ENCODE data around the gene INKA1. TPM values are rescaled to one million over a fixed set of nuclear protein-coding genes. Genes with fewer than 3 reads are reported as not detected.

Gene INKA1
- total RNA-seq (2022) = not detected in 2 replicates
- Bru-seq, nascent RNA = not detected
- BruChase-seq, experiment 1, labeled RNA remaining after a 2-hour chase = not detected
- BruChase-seq, experiment 2, labeled RNA remaining after a 6-hour chase = percentile 21 among the genes with signal in this experiment
- long read RNA-seq = 0 reads

DNA sequence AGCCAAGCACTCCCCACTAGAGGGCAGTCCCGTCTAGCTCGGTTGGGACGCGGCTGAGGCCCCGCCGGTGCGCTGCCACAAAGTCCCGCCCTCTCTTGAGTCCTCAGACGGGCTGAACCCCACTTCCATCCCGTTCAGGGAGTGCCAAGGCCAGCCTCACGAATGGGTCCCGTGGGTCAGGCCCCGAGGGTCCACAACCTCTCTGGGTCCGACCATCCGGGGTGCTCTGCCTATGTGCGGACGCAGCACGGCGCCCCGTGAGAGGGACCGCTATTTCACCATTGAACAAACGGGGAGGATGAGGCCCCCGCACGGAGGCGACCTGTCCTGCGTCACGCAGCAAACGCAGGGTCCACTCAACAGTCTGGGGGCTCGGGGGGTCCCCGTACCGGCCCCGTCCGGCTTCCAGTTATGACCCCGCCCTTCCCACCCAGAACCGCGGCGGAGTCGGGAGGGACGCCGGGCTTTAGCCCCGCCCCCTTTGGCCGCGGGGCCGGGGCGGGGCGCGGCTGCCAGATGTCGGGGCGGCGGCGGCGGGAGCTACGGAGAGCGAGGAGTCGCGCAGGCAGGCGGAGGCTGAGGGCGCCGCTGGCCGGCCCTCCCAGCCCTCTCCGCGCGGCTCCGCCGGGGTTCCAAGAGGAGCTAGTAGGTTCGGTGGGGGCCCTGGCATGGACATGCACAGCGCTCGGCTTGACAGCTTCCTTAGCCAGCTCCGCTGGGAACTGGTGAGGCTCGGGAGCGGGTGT is at the start of gene INKA1:
Gene INKA1 (plus strand): TSS at position 543 of the 746 bp plus-strand sequence. CDS start 132 bp downstream, at position 675.
- H3K4me1 Mint-ChIP-seq (ENCODE audit: low read depth, unreplicated experiment) = peaks cover 16% of the 10 kb centered on the region
- BruUV-seq (replicated peaks) = no TSS peak
- H3K27me3 Mint-ChIP-seq (ENCODE audit: insufficient read depth, unreplicated experiment) = peaks cover 2% of the 10 kb centered on the region
- Histone ChIP-seq H3K36me3 (ENCODE audit: control insufficient read depth, insufficient read depth, low read length) (no peaks in the 10 kb centered on the region), H3K27me3 (replicated peaks; ENCODE audit: control insufficient read depth, insufficient read depth, low read length) (no peaks in the 10 kb centered on the region), H3K4me1 (no peaks in the 10 kb centered on the region), H3K9me3 (no peaks in the 10 kb centered on the region), H3K4me3 (ENCODE audit: low read depth, low read length) (peak within 1 kb of the TSS; percentile 74)
- intact Hi-C loops (cut with micrococcal nuclease; ENCODE audit: unreplicated experiment) = loop anchor here (1.0 to 2.0 kb wide), 3 partner anchors 16 to 103 kb away; partner anchors contain the start of gene IP6K1
- POLR2A ChIA-PET = interaction anchor here (0.6 kb wide), 2 partner anchors 138 to 1460 kb away, joined by 3 to 7 read pairs; no protein-coding TSS in a partner anchor
- peak; percentile 82 to 89 for DNase-seq
- peak within 1 kb of the TSS; percentile 71 for H3K27ac Mint-ChIP-seq (ENCODE audit: unreplicated experiment)
- CTCF ChIA-PET = interaction anchor here (0.6 to 2.6 kb wide), 18 partner anchors 11 to 796 kb away, joined by 3 to 24 read pairs (median 5); partner anchors contain the start of genes AMIGO3, IP6K1, MON1A and MST1R
- H3K4me3 Mint-ChIP-seq (ENCODE audit: unreplicated experiment) = peak within 1 kb of the TSS; percentile 91
- TF ChIP-seq, protein P1, sequence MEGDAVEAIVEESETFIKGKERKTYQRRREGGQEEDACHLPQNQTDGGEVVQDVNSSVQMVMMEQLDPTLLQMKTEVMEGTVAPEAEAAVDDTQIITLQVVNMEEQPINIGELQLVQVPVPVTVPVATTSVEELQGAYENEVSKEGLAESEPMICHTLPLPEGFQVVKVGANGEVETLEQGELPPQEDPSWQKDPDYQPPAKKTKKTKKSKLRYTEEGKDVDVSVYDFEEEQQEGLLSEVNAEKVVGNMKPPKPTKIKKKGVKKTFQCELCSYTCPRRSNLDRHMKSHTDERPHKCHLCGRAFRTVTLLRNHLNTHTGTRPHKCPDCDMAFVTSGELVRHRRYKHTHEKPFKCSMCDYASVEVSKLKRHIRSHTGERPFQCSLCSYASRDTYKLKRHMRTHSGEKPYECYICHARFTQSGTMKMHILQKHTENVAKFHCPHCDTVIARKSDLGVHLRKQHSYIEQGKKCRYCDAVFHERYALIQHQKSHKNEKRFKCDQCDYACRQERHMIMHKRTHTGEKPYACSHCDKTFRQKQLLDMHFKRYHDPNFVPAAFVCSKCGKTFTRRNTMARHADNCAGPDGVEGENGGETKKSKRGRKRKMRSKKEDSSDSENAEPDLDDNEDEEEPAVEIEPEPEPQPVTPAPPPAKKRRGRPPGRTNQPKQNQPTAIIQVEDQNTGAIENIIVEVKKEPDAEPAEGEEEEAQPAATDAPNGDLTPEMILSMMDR (IDR thresholded peaks at IDR 0.05; ENCODE audit: insufficient read depth in 1 of 2, low read depth in 1 of 2, low read length in 1 of 2, severe bottlenecking in 1 of 2, unreplicated experiment in 1 of 2) = peak; percentile 78 to 88
- peaks cover 5% of the 10 kb centered on the region for H3K36me3 Mint-ChIP-seq (ENCODE audit: insufficient read depth, unreplicated experiment)
- no peaks in the 10 kb centered on the region for H3K9me3 Mint-ChIP-seq (ENCODE audit: unreplicated experiment)

DNA sequence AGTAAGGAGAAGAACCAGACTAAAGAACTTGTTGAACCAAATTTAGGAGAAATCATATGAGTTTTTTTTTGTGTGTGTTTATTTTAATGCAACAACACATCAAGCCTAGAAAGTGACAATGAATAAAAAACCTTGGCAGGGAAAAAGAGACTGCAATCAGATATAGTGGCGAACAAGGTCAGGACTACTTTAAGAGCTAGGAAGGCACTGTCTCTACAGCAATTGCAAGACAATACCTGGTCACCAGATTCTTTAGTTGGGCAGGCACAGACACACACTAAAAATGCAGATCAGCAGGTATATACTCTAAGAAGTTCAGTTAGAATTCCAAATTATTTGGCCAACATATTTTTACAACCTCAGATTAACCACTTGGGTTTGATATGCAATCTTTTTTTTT is 48.5 kb upstream of the INKA1 start:
- Mint-ChIP-seq H3K36me3 (ENCODE audit: insufficient read depth, unreplicated experiment) (peaks cover 31% of the 10 kb centered on the region), H3K9me3 (ENCODE audit: unreplicated experiment) (no peaks in the 10 kb centered on the region), H3K4me1 (ENCODE audit: low read depth, unreplicated experiment) (peaks cover 13% of the 10 kb centered on the region), H3K4me3 (ENCODE audit: unreplicated experiment) (no peak overlapping the region), H3K27ac (ENCODE audit: unreplicated experiment) (no peak overlapping the region), H3K27me3 (ENCODE audit: insufficient read depth, unreplicated experiment) (no peaks in the 10 kb centered on the region)
- no peaks in the 10 kb centered on the region for H3K27me3 ChIP-seq (replicated peaks; ENCODE audit: control insufficient read depth, insufficient read depth, low read length)
- no peak for DNase-seq
- 0 out of 2 replicates have a peak, but pooled peaks cover 3% of the 10 kb centered on the region for H3K9me3 ChIP-seq
- TF ChIP-seq, protein P1 (IDR thresholded peaks at IDR 0.05; ENCODE audit: insufficient read depth in 1 of 2, low read depth in 1 of 2, low read length in 1 of 2, severe bottlenecking in 1 of 2, unreplicated experiment in 1 of 2) = no peak
- H3K4me3 ChIP-seq (ENCODE audit: low read depth, low read length) = no peak overlapping the region
- peaks cover 20% of the 10 kb centered on the region; the same call in 1 of the 2 replicates for H3K4me1 ChIP-seq
- POLR2A ChIA-PET = no interaction called here
- no peaks in the 10 kb centered on the region; the same call in 1 of the 2 replicates for H3K36me3 ChIP-seq (ENCODE audit: control insufficient read depth, insufficient read depth, low read length)
- no TSS peak for BruUV-seq (replicated peaks)
- intact Hi-C loops (cut with micrococcal nuclease; ENCODE audit: unreplicated experiment) = no loop called here
- CTCF ChIA-PET = no interaction called here

DNA sequence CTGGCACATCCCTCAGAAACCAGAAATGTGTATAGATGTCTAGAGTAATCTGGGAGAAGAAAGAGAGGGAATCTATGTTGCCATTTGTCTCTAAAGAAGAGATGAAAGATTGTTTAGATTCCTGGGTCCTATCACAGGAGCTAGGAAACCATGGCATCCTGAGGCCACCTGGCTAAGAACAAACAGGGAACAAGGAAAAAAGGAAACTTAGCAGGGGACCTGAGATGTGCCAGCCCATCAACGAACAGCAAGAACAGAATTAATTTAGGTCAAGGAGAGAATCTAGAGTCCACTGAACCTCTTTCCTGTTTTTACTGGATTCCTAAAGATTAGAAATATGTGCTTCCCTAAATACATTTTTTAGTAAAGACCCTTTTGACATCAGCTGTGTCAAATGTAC is 47.0 kb upstream of the INKA1 start:
- ChIA-PET CTCF (no interaction called here), POLR2A (no interaction called here)
- no peak overlapping the region for H3K4me3 ChIP-seq (ENCODE audit: low read depth, low read length)
- TF ChIP-seq, protein P1 (IDR thresholded peaks at IDR 0.05; ENCODE audit: insufficient read depth in 1 of 2, low read depth in 1 of 2, low read length in 1 of 2, severe bottlenecking in 1 of 2, unreplicated experiment in 1 of 2) = no peak
- H3K9me3 ChIP-seq = 0 out of 2 replicates have a peak, but pooled peaks cover 3% of the 10 kb centered on the region
- H3K4me3 Mint-ChIP-seq (ENCODE audit: unreplicated experiment) = no peak overlapping the region
- BruUV-seq (replicated peaks) = no TSS peak
- intact Hi-C loops (cut with micrococcal nuclease; ENCODE audit: unreplicated experiment) = no loop called here
- DNase-seq = no peak
- H3K27ac Mint-ChIP-seq (ENCODE audit: unreplicated experiment) = no peak overlapping the region
- H3K36me3 ChIP-seq (ENCODE audit: control insufficient read depth, insufficient read depth, low read length) = no peaks in the 10 kb centered on the region; the same call in 1 of the 2 replicates
- H3K36me3 Mint-ChIP-seq (ENCODE audit: insufficient read depth, unreplicated experiment) = peaks cover 27% of the 10 kb centered on the region
- H3K9me3 Mint-ChIP-seq (ENCODE audit: unreplicated experiment) = no peaks in the 10 kb centered on the region
- no peaks in the 10 kb centered on the region for H3K27me3 Mint-ChIP-seq (ENCODE audit: insufficient read depth, unreplicated experiment)
- no peaks in the 10 kb centered on the region for H3K27me3 ChIP-seq (replicated peaks; ENCODE audit: control insufficient read depth, insufficient read depth, low read length)
- H3K4me1 Mint-ChIP-seq (ENCODE audit: low read depth, unreplicated experiment) = peaks cover 6% of the 10 kb centered on the region
- peaks cover 10% of the 10 kb centered on the region; the same call in 1 of the 2 replicates for H3K4me1 ChIP-seq
